Measurements from ENCODE around the gene SPAG16. TPM values are rescaled to one million over a fixed set of nuclear protein-coding genes. Genes with fewer than 3 reads are reported as not detected.
"Not testable (repeated sequence)": the region's sequence is repeated elsewhere in the genome, so short reads cannot be mapped to it uniquely, and the experiment has no call there.

The SPAG16 gene
- total RNA-seq, 1 experiment from 2014 or later = 17.3 TPM

GRCh38 chr2:213376644-213377043 lies 92.4 kb downstream of the SPAG16 start:
- Mint-ChIP-seq H3K4me1 (no peaks in the 10 kb centered on the region), H3K36me3 (ENCODE audit: insufficient read depth in 1 of 3, low read depth in 3 of 3) (peaks cover 0 to 3% (median 0%) of the 10 kb centered on the region in 3 experiments; a peak in 3 of 7 replicates), H3K4me3 (no peak overlapping the region), H3K9me3 (no peaks in the 10 kb centered on the region), H3K27me3 (ENCODE audit: low read depth) (no peaks in the 10 kb centered on the region), H3K27ac (no peak overlapping the region)
- H2AK5ac ChIP-seq (ENCODE audit: insufficient read length, low read length) = no peak overlapping the region
- H2BK20ac ChIP-seq (ENCODE audit: low read depth, low read length, poor library complexity, severe bottlenecking) = no peak overlapping the region
- no peak overlapping the region for H3K18ac ChIP-seq (ENCODE audit: insufficient read length, low read depth, low read length)
- no peak overlapping the region for H2BK12ac ChIP-seq (ENCODE audit: insufficient read length, low read depth, low read length)
- no peak overlapping the region for H4K91ac ChIP-seq (ENCODE audit: insufficient read length, low read depth, low read length)
- no peaks in the 10 kb centered on the region for H4K20me1 ChIP-seq (ENCODE audit: control insufficient read depth, insufficient read depth, insufficient read length)
- no peaks in the 10 kb centered on the region for H3K27me3 ChIP-seq (ENCODE audit: insufficient read depth, low read length)
- H4K8ac ChIP-seq (replicated peaks; ENCODE audit: insufficient read length, low read depth, low read length) = no peak overlapping the region
- WGBS (ENCODE audit: extremely low coverage, insufficient read length, low lambda C conversion rate) = no CpG with 5 or more reads among the region's 1 CpG
- no peak overlapping the region for H3K9ac ChIP-seq (ENCODE audit: extremely low read depth, insufficient read length, low read length)
- H3K4ac ChIP-seq (ENCODE audit: low read depth, low read length) = no peak overlapping the region
- no peak overlapping the region for H3K56ac ChIP-seq (ENCODE audit: insufficient read length, low read depth, low read length)
- no peak overlapping the region for H3K4me2 ChIP-seq (ENCODE audit: insufficient read depth, insufficient read length, low read length)
- H2BK15ac ChIP-seq (ENCODE audit: low read depth, low read length) = no peak overlapping the region
- H3K79me1 ChIP-seq (ENCODE audit: insufficient read depth, low read depth, low read length, poor library complexity, severe bottlenecking) = no peaks in the 10 kb centered on the region
- no peaks in the 10 kb centered on the region for H3K9me3 ChIP-seq (ENCODE audit: control insufficient read depth, low read depth, low read length)
- H3K4me1 ChIP-seq (ENCODE audit: insufficient read depth, low read length) = no peaks in the 10 kb centered on the region
- H2BK5ac ChIP-seq (ENCODE audit: insufficient read length, low read length) = no peak overlapping the region
- H3T11ph ChIP-seq (ENCODE audit: low read length) = no peak overlapping the region
- H2AFZ ChIP-seq (ENCODE audit: low read length) = no peak overlapping the region
- H3K79me2 ChIP-seq (ENCODE audit: insufficient read depth, low read length) = no peaks in the 10 kb centered on the region
- no peak overlapping the region for H3K14ac ChIP-seq (ENCODE audit: insufficient read depth, low read length)
- TF ChIP-seq CTCF (conservative IDR thresholded peaks at IDR 0.05) = no peak
- no peak overlapping the region for H2BK120ac ChIP-seq (ENCODE audit: low read depth, low read length, poor library complexity, severe bottlenecking)
- H3K23me2 ChIP-seq (ENCODE audit: insufficient read length, low read depth, low read length, poor library complexity, severe bottlenecking) = no peaks in the 10 kb centered on the region
- no peak overlapping the region for H4K5ac ChIP-seq (ENCODE audit: insufficient read length, low read depth, low read length)
- no peak overlapping the region for H3K23ac ChIP-seq (ENCODE audit: insufficient read length, low read depth, low read length)
- H3K27ac ChIP-seq (ENCODE audit: insufficient read length, low read depth, low read length) = no peak overlapping the region
- DNase-seq = no peak

DNA sequence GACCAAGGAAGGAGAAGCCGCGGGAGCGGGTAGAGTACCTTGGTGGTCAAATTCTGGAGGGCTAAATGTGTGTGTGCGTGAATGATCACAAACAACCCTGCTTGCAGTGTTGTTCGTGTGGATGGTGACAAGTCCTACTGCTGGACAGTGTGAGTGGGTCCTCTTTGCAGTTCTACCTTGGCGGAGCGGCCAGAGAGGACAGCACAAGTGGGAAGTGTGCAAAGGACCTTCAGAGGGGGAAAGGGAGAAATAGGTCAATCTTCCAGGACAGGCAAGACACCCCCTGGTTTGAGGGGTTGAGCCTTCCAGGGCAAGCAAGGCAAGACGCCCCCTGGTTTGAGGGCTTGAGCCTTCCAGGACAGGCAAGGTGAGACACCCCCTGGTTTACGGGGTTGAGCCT lies 122.8 kb downstream of the SPAG16 start:
- not testable (repeated sequence) for H3K9me3 ChIP-seq (ENCODE audit: control insufficient read depth, low read depth, low read length); H2AK5ac ChIP-seq (ENCODE audit: insufficient read length, low read length); H3K4ac ChIP-seq (ENCODE audit: low read depth, low read length); H2AFZ ChIP-seq (ENCODE audit: low read length); H4K5ac ChIP-seq (ENCODE audit: insufficient read length, low read depth, low read length); H3K23ac ChIP-seq (ENCODE audit: insufficient read length, low read depth, low read length); H3K4me1 Mint-ChIP-seq; H3K27ac Mint-ChIP-seq; H2BK15ac ChIP-seq (ENCODE audit: low read depth, low read length); H3K14ac ChIP-seq (ENCODE audit: insufficient read depth, low read length); H3K18ac ChIP-seq (ENCODE audit: insufficient read length, low read depth, low read length); H2BK20ac ChIP-seq (ENCODE audit: low read depth, low read length, poor library complexity, severe bottlenecking); H3K4me1 ChIP-seq (ENCODE audit: insufficient read depth, low read length); H3K79me2 ChIP-seq (ENCODE audit: insufficient read depth, low read length); H3K27ac ChIP-seq (ENCODE audit: insufficient read length, low read depth, low read length); H4K8ac ChIP-seq (replicated peaks; ENCODE audit: insufficient read length, low read depth, low read length); H3K27me3 Mint-ChIP-seq (ENCODE audit: low read depth); H3T11ph ChIP-seq (ENCODE audit: low read length); H3K79me1 ChIP-seq (ENCODE audit: insufficient read depth, low read depth, low read length, poor library complexity, severe bottlenecking); H3K27me3 ChIP-seq (ENCODE audit: insufficient read depth, low read length); H3K36me3 Mint-ChIP-seq (ENCODE audit: insufficient read depth in 1 of 3, low read depth in 3 of 3); H2BK120ac ChIP-seq (ENCODE audit: low read depth, low read length, poor library complexity, severe bottlenecking); H4K91ac ChIP-seq (ENCODE audit: insufficient read length, low read depth, low read length); H3K9me3 Mint-ChIP-seq; H2BK5ac ChIP-seq (ENCODE audit: insufficient read length, low read length); DNase-seq; H3K56ac ChIP-seq (ENCODE audit: insufficient read length, low read depth, low read length); H4K20me1 ChIP-seq (ENCODE audit: control insufficient read depth, insufficient read depth, insufficient read length); H3K23me2 ChIP-seq (ENCODE audit: insufficient read length, low read depth, low read length, poor library complexity, severe bottlenecking); H3K4me2 ChIP-seq (ENCODE audit: insufficient read depth, insufficient read length, low read length); H3K9ac ChIP-seq (ENCODE audit: extremely low read depth, insufficient read length, low read length); H3K4me3 Mint-ChIP-seq; H2BK12ac ChIP-seq (ENCODE audit: insufficient read length, low read depth, low read length)
- no CpG with 5 or more reads among the region's 9 CpGs for WGBS (ENCODE audit: extremely low coverage, insufficient read length, low lambda C conversion rate)

All from H9 (cell line).